GM11168 (cell line): ENCODE results near the gene AXL.
"Not testable (repeated sequence)": the region's sequence is repeated elsewhere in the genome, so short reads cannot be mapped to it uniquely, and the experiment has no call there.

Experiments
- in situ Hi-C: fragments of 300-500 bp; cut with MboI; formaldehyde crosslinking; loops from one replicate; pipeline ENCODE4 v1.12.0; 2022; ENCODE audit warnings: low sequenced_read_pairs; ENCODE audit not compliant: unreplicated experiment

AXL gene

GRCh38 chr19:41218615-41219507 lies at the start of gene AXL:
TSS of gene AXL (plus strand) at chr19:41219223. CDS start at chr19:41219393, 170 bp downstream.
- in situ Hi-C loops: no loop called here

GRCh38 chr19:41172297-41173164 lies 46.5 kb upstream of the AXL start:
- in situ Hi-C loops: no loop called here

DNA sequence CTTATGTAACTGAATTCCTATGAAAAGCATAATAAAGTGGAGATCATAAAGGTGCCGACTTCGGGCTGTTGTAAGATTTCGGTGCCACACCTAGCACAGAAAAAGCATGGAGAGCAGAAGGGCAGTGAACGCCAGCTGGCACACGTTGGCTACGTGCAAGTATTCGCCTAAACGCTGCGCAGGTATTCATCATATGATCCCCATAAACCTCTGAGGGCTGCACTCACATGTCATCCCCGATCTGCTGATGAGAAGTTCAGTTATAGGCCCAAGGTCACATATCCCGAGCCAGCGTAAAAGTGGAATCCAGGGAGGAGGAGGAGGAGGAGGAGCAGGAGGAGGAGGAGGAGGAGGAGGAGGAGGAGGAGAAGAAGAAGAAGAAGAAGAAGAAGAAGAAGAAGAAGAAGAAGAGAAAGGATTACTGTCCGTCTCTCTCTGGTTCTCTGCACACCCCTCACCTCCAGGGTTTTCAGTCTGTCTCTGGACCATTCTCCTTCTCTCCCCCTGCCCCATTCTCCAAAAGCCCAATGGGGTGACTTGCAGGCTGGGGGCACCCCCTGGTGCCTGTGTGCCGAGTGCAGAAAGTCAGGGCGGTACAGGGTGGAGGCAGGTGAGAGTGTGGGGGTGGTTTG lies 44.6 kb upstream of the AXL start:
- in situ Hi-C loops: no loop called here

DNA sequence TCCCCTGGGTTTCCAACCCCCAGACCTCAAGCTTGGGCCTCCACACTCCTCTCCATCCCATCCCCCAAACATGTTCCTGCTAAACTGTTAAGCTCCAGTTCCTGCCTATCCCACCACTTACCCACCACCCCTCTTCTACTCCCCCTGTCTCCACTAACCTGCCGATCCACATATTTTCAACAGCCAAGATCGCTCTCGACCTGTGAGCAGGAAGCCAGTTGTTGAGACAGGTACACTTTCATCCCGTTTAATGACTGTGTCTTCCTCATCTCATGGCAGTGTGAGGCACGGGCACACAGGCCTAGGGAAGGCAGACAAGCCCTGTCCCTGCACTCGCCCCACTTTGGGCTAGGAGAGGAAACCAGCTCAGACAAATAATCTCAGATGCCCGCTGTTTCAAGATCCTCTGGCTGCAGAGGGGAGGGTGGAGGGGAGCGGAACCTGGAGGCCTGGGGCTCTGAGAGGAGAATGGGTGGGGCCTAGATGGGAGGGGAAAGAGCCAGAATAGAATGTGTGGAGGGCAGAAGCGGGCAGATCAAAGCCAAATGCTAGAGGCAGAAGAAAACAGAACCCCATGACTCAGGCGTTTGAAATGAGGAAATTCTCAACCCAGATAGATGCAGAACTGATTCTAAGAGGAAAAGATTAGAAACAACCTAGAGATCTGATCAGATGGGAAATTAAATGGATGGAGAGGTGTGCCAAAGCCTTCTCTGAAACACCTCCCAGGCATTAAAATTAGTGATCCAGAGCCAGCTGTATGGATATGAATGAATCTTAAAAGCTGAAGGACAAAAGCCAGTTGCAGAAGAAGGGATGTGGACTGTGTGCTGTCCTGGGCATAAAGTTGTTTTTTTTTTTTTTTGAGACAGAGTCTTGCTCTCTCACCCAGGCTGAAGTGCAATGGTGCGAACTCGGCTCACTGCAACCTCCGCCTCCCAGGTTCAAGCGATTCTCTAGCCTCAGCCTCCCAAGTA lies 42.9 kb upstream of the AXL start:
- in situ Hi-C loops: no loop called here

- in situ Hi-C loops: not testable (repeated sequence)
Observed at GRCh38 chr19:41180173-41180572, 38.9 kb upstream of the AXL start.

DNA sequence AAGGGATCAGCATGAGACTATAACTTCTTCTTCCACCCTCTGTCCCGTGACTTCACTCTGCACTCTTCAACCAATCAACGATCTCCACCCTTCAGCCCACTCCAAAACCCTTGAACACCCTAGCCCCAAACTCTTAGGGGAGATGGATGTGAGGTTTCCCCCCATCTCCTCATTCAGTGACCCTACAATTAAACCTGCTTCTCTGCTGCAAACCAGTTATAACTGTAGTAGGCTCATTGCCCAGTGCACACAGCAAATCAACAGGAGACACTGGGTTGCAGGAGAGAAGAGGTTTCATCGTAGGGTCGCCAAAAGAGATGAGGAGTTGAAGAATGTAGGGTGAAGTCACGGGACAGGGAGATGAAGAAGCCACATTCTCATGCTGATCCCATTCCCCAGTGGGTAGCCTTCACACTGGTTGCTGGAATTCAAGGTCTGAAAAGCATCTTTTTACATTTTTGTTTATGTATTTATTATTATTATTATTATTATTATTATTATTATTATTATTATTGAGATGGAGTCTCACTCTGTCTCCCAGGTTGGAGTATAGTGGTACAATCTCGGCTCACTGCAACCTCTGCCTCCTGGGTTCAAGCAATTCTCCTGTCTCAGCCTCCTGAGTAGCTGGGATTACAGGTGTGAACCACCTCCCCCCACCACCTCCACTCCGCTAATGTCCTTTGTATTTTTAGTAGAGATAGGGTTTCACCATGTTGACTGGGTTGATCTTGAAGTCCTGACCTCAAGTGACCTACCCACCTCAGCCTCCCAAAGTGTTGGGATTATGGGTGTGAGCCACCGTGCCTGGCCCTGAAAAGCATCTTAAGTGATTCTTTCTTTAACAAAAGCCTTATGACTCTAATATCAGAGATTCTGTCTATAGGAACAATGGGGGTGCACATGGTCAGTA lies 31.8 kb upstream of the AXL start:
- in situ Hi-C loops: no loop called here

- in situ Hi-C loops: no loop called here
Observed at GRCh38 chr19:41187884-41188279, 31.1 kb upstream of the AXL start.

- in situ Hi-C loops: no loop called here
Observed at GRCh38 chr19:41189425-41190065, 29.5 kb upstream of the AXL start.

DNA sequence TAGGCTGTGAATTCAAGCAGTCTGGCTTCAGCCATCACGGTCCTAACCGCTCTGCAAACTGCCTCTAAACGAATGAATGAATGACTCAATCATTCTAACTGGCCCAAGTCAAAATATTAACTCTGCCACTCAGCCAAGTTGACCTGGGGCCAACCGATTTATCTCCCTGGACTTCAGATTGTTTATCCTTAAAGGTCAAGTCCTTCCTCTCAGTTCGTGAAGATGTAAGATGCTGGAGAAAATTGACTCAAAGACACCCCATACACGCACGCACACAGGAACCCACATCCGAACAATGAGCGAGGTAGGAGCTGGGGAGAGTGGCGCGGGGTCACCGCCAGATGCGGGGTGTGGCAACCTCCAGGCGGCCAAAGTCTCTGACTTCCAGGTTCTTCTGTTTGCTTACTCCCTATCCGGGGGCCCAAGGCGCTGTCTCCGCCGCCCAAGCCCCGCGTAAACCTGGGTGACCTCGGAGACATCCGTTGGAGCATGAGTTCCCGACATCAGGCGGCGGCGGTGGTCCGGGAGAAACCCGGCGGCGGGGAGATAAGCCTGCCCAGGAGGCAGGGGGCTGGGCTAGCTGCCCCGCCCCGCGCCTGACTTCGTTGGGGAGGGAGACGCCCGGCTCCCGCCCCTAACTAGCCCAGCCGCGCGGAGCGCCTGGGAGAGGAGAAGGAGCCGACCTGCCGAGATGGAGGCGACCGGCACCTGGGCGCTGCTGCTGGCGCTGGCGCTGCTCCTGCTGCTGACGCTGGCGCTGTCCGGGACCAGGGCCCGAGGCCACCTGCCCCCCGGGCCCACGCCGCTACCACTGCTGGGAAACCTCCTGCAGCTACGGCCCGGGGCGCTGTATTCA lies 26.2 kb upstream of the AXL start, which contains the start of gene CYP2S1:
Gene CYP2S1 (plus strand): TSS at position 646 of the 856 bp plus-strand sequence. CDS start 46 bp downstream, at position 692.
- in situ Hi-C loops: no loop called here

DNA sequence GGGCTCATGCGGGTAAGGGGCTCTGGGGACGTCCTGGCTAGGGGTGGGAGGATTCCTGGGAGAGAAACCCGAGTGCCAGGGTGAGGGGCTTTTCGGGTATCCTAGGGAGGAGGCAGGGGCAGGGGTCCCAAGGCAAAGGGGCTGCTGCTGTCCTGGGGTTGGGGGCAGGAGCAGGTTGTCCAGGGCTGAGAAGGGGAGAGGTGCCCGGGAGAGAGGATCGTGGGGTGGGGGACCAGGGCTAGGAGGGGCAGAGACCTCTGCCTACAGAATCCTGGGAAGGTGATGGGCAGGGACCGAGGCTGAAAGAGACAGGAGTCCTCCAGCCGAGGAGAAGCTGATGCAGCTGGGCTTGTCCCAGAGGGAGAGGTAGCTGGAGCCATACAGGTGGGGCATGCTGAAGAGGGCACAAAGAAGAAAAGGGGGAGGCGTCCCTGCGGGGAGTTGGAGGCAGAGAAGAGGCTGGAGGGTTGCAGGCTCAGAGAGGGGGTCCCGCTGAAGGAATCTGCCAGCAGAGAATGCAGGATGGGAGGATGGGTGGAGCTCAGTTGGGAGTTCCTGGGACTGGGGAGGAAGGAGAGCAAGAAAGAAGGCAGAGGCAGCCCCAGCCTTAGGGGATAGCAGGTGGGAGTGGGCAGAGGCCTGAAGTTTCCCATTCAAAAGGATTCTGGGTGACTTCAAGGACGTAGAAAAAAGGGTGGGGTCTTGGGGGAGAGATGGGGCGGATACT lies 25.4 kb upstream of the AXL start:
- in situ Hi-C loops: no loop called here

- in situ Hi-C loops: no loop called here
Observed at GRCh38 chr19:41194157-41194552, 24.9 kb upstream of the AXL start.

GRCh38 chr19:41195675-41196497 lies 23.1 kb upstream of the AXL start:
- in situ Hi-C loops: no loop called here

DNA sequence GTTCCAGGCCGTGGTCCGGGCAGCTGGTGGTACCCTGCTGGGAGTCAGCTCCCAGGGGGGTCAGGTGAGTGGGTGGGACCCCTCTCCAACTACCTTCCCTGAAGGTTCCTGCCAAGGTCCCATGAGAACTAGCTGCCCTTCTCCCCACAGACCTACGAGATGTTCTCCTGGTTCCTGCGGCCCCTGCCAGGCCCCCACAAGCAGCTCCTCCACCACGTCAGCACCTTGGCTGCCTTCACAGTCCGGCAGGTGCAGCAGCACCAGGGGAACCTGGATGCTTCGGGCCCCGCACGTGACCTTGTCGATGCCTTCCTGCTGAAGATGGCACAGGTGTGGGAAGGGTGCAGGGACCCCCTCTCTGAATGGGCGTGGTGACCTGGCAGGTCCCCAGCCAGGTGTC lies 20.5 kb upstream of the AXL start:
- in situ Hi-C loops: no loop called here

- in situ Hi-C loops: loop anchor here (10.0 kb wide), 1 partner anchor 111 kb away; the partner anchor contains the start of gene CCDC97
Observed at GRCh38 chr19:41203371-41203770, 15.7 kb upstream of the AXL start.

DNA sequence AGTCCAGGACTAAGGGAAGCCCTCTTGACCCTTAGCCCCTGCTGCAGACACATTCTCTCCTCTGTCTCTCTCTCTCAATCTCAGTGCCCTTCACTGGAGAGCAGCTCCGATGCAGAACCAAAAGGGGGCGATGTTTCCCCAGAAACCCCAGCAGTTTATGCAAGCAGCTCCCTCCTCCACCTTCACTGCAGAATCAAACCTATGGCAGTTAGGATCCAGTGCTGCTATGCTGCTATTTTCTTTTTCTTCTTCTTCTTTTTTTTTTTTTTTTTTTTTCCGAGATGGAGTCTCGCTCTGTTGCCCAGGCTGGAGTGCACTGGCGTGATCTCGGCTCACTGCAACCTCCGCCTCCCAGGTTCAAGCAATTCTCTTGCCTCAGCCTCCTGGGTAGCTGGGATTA lies 14.7 kb upstream of the AXL start:
- in situ Hi-C loops: loop anchor here (10.0 kb wide), 1 partner anchor 110 kb away; the partner anchor contains the start of gene CCDC97
